CD4-positive, alpha-beta T cell treated with Interleukin-10 for 1 hour (primary cell): Measurements from ENCODE around the gene VMAC.
"Not testable (repeated sequence)": the region's sequence is repeated elsewhere in the genome, so short reads cannot be mapped to it uniquely, and the experiment has no call there.

Source experiments
- DNase-seq: peaks from one replicate; pipeline ENCODE4 v3.0.0-alpha.2; 2020

VMAC gene, protein sequence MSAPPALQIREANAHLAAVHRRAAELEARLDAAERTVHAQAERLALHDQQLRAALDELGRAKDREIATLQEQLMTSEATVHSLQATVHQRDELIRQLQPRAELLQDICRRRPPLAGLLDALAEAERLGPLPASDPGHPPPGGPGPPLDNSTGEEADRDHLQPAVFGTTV

DNA sequence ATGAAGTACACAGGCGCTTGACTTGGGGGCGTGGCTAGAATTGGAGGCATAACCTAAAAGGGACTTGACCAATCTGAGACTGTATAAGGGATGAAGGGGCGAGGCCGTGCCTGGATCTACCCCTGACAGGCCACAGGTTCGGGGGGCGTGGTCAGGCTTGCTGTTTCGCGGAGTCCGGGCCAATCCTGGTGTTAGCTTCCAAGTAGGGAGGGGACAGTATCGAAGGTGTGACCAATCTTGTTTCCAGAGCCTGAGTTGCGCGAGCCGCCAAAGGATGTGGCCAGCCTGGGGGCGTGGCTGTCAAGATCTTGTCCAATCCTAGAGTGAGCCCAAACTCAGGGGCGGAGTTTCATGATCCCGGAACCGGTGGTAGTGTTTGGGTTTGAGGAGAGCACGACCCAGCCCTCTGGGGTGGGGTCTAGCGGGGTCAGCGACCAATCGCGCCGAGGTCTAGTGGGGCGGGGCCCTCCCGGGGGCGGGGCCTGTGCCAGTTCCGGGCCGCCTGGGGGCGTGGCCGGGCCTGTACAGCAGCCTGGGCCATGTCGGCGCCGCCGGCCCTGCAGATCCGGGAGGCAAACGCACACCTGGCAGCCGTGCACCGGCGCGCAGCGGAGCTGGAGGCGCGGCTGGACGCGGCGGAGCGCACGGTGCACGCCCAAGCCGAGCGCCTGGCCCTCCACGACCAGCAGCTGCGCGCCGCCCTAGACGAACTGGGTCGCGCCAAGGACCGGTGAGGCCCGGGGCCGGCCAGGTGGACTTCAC, at the start of gene VMAC:
VMAC (plus strand) TSS at position 521 of the 762 bp plus-strand sequence; CDS start at position 540, 19 bp downstream.
- peak; percentile 100 for DNase-seq

GRCh38 chr19:5855151-5855550, 49.5 kb upstream of the VMAC start:
- not testable (repeated sequence) for DNase-seq

- no peak for DNase-seq
Observed at GRCh38 chr19:5857203-5858081, 47.2 kb upstream of the VMAC start.

DNA sequence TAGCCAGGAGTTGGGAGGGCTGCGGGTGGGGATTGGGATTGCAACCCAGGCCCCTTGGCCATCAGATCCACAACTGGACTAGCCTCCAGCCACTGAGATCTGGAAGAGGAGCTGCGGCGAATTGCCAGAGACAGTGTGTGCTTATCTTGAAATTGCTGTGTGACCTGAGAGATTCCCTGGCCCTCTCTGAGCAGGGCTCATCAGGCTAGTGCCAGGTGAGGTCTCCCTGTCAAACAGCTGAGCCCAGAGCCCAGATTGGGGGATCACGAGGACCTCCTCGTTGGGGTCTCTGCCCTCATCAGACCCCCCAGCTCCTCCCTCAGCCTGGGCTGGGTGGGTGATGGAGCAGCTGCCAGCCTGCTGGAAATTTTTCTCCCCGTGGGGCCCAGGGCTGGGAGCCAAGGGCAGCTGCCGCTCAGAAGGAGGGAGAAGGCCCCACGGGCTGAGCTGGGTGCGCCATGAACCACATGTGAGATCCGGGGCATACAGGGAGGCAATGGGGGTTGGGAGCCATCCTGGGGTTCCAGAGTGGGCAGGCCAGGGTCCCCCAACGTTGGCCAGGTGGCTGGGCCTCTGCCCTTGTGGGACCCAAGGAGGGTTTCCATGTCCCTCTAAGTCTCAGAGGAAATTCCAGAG, 41.5 kb upstream of the VMAC start:
- DNase-seq, result no peak

DNA sequence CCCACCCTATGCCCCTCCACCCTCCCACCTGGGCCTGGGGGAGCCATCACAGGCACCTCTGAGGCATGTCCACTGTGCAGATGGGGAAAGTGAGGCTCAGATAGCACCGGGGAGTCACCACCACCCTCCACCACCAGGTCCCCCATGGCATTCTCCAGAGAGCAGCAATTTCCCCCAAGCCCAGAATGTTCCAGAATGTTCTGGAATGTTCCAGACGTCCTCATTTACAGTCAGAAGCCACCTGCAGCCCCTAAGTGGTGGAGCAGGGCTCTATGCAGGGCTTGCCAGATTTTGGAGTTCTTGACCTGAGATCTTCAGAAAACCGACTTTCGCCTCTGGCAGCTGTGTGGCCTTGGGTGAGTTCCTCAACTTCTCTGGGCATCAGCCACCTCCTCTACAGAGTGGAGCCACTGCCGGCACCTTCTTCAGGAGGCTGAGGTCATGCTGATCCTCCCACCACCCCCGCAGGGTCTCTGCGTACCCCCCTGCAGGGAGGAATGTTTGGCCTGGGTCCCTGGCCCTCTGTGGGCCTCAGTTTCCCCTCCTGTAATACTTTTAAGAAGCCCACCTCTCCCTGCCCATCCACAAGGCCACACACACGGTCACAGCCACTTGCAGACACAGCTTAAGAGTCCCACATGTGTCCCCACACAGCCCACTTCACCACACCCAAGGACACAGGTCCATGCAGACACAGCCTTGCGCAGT, 40.5 kb upstream of the VMAC start:
- no peak for DNase-seq

GRCh38 chr19:5864725-5865486, 39.8 kb upstream of the VMAC start:
- DNase-seq, result no peak

- DNase-seq, result no peak
Observed at GRCh38 chr19:5865772-5866171, 38.9 kb upstream of the VMAC start.

DNA sequence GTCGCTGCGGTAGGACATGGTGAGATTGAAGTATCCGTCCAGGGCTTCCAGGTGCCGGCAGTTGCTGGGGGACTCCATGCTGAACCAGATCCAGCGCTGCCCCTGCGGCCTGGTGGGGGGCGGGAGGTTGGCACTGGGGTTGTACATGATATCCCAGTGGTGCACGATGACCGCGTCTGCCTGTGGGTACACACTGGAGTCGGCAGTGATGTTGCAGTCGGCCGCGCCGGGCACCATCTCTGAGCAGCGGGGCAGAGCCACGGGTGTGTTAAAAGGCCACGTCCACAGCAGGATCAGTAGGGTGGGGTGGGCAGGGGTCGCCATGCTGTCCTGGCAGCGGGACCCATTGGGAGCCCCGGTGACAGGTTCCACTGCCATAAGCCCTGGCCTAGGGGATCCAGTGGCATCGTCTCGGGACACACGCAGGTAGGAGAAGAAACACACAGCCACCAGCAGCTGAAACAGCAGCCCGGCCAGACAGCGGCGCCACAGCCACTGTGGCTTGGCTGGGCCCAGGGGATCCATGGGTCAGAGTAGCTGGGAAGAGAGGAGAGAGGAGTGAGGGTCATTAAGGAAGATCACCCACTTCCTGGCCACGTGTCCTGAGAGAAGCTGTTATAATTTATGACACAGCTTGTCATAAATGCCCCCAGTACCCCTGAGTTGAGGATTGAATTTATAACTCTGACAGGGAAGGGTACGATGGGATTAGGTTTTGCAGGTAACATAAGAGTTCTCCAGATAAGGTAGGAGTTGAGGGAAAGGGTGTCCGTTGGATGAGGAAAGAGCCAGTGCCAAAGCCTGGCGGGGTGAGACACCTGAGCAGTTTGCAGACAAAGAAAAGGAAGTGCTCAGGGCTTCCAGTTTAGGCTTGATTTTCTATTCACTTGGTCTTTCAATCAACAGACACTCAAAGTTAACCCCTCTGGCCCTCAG, 37.2 kb upstream of the VMAC start:
- DNase-seq, result no peak

DNA sequence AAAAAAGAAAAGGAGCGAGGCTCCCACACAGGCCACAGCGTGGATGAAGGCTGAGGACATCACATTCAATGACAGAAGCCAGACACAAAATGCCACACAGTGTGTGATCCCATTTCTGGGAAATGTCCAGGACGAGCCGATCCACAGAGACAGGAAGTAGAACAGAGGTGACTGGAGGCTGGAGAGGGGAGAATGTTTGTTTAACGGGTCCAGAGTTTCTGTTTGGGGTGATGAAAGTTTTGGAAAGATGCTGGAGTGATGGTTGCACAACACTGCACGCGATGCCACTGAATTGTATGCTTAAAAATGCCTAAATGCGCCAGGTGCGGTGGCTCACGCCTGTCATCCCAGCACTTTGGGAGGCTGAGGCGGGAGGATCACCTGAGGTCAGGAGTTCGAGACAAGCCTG, 33.7 kb upstream of the VMAC start:
- no peak for DNase-seq

DNA sequence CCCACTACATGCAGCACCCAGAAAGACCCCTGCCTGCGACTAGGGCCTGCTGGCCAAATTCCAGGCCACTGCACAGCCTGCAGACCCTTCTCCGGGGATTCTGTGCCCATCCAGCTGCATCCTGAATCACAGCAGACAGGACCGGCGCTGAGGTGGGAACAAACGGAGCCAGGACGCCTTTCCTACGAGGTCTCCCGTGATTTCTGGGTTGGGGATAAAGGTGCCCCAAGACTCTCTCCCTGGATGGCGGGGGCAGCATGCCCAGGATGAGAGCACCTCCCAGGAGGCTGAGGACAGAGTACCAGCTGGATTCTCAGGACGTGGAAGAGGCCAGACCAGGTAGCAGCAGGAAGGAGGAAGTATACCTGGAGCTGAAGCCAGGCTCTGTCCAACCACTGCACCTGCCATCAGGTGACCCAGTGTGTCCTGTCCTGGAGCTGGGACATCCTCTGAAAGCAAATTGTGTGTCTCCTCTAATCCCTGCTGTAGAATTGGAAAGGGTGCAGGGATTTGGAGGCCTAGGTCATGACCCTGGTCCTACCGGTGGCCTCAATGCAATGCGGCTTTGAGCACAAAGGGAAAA, 31.0 kb upstream of the VMAC start:
- DNase-seq, result no peak

DNA sequence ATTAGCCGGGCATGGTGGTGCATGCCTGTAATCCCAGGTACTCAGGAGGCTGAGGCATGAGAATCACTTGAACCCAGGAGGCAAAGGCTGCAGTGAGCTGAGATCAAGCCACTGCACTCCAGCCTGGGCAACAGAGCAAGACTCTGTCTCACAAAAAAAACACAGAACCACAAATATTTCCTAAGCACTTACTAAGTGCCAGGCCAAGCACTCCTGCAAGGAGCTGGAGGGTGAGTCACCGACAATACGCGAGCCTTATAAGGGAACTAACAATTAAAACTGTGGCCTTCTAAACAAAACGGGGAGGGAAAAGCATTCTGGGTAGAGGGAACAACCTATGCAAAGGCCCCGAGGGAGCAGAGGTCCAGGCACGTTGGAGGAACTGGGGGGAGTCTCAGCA, 30.2 kb upstream of the VMAC start:
- not testable (repeated sequence) for DNase-seq

DNA sequence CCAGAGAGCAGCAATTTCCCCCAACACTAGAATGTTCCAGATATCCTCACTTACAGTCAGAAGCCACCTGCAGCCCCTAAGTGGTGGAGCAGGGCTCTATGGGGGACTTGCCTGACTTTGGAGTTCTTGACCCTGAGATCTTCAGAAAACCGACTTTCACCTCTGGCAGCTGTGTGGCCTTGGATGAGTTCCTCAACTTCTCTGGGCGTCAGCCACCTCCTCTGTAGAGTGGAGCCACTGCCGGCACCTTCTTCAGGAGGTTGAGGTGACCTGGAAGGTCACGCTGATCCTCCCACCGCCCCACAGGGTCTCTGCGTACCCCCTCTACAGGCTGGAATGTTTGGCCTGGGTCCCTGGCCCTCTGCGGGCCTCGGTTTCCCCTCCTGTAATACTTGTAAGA, 27.2 kb upstream of the VMAC start:
- DNase-seq, result no peak

- DNase-seq, result no peak
Observed at GRCh38 chr19:5877882-5878281, 26.8 kb upstream of the VMAC start.

- no peak for DNase-seq
Observed at GRCh38 chr19:5880196-5880595, 24.5 kb upstream of the VMAC start.

DNA sequence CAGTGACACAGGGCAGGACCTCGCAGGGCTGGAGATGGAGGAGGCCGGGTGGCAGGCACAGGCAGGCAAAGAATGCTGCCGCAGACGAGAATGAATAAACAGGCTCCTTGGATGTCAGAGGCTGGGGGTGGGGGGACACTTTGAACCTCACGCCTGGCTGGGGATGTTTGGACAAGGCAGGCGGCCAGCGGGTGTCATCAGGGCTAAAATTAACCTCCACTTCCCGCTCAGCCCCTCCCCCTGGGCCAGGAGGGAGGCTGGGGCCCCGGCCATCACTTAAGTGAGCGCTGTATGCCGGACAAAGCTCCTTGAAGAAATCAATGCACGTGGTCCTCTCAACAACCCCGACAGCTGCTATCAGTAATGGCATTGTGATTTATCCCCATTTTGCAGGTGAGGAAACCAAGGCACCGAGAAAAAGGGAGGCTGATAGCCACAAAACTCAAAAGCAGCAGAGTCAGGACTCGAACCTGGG, 24.0 kb upstream of the VMAC start:
- DNase-seq, result no peak

DNA sequence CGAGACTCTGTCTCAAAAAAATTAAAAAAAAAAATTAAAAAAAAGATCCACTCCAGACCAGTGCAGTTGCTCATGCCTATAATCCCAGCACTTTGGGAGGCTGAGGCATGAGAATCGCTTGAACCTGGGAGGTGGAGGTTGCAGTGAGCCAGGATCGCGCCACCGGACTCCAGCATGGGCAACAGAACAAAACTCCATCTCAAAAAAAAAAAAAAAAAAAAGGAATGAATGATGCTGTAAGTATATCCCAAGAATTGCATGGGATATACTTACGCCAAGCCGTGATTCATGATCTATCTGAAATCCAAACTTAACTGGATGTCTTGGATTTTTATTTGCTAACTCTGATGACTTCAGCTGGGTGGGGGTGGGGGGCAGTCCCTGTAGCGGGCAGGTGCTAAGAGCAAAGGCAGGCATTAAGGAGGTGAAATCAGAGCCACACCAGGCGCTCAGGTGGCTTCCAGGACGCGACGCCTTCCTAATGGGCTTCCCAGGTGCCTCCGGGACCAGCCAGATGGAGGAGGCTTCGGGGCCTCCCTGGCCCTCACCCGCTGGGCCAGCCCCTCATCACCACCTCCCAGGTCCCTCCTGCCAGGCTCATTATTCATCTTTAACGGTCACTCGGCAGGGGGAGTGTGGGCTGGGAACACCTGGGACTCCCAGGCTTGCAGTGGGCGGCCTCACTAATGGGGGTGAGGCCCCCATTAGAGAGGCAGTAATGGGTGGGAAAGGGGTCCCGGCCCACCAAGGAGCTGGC, 23.0 kb upstream of the VMAC start:
- DNase-seq, result no peak

GRCh38 chr19:5882421-5882968, 22.2 kb upstream of the VMAC start:
- no peak for DNase-seq

GRCh38 chr19:5883157-5883873, 21.4 kb upstream of the VMAC start:
- DNase-seq, result not testable (repeated sequence)
